GM18505 (cell line): ENCODE results near the gene A2M.

Experiments
- ATAC-seq: cut with Tn5 transposase; IDR thresholded peaks from one replicate; pipeline ENCODE4 v1.9.1; 2021; ENCODE audit not compliant: unreplicated experiment
- POLR2A ChIP-seq: IDR thresholded peaks from 4 replicates; pipeline ENCODE4 v1.6.1; 2011; ENCODE audit warnings: borderline replicate concordance; ENCODE audit not compliant: insufficient read depth, insufficient read length; ENCODE audit errors: extremely low read depth

The A2M gene

DNA sequence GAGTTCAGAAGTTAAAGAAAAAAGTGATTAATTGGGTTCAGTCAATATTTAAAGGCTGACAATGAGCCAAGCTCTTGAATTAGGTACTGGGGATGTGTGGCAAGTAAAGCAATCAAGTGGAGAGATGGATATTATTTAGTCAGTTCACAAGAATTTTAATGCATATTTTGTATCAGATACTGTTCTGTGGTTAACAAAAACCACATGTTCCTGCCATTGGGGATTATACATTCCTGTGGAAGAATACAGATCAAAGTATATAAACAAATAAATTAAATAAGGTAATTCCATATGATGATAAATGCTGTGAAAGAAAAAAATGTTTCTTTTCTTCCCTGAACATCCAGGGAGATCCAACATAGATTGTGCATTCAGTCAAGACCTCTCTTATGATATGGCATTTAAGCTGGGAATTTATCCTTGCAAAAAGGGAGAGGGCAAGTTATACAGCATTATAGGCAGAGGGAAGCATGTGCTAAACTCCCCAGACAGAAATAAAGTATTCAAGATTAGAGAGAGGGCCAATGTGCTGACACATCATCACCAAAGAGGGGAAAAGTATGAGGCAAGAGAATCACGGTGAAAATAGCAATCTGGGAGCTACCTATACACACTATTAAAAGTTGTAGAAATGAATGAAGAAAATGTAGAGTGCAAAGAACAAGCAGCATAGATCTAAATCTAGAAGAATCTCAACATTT, 17.6 kb upstream of the A2M start:
- no peak for TF ChIP-seq POLR2A
- no peak for ATAC-seq

DNA sequence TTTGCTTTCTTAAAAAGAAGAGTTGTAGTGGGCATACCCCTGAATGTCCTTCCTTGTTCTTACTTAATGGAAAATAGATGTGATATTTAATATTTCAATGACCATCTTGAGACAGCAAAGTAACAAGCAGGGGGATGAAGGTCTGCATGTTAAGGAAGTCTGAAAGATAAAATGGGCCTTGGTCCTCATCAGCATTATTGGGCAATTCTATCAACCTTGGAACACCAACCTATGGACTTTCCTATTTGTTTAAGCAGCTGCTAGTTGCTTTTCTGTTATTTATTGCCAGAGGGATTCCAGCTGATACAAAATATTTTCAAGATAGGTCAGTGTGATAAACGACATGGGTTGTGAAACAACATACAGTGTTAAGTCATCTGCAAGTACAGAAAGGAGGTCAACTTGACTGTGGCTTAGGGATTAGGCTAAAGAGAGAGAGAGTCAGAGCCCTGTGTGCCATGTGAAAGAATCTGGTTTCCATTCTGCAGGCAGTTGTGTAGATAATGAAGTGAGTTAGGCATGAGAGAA, 16.4 kb upstream of the A2M start:
- ATAC-seq: no peak
- no peak for TF ChIP-seq POLR2A

DNA sequence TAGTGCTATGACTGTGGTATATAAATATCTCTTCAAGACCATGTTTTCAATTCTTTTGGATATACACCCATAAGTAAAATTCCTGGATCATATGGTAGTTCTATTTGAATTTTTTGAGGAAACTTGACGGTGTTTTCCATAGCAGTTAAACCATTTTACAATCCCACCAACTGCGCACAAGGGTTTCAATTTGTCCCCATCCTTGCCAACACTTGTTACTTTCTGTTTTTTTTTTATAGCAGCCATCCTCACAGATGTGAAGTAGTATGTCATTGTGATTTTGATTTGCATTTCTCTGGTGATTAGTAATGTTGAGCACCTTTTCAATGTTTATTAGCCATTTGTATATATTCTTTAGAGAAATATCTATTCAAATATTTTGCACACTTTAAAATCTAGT, 14.5 kb upstream of the A2M start:
- no peak for ATAC-seq
- TF ChIP-seq POLR2A: no peak

DNA sequence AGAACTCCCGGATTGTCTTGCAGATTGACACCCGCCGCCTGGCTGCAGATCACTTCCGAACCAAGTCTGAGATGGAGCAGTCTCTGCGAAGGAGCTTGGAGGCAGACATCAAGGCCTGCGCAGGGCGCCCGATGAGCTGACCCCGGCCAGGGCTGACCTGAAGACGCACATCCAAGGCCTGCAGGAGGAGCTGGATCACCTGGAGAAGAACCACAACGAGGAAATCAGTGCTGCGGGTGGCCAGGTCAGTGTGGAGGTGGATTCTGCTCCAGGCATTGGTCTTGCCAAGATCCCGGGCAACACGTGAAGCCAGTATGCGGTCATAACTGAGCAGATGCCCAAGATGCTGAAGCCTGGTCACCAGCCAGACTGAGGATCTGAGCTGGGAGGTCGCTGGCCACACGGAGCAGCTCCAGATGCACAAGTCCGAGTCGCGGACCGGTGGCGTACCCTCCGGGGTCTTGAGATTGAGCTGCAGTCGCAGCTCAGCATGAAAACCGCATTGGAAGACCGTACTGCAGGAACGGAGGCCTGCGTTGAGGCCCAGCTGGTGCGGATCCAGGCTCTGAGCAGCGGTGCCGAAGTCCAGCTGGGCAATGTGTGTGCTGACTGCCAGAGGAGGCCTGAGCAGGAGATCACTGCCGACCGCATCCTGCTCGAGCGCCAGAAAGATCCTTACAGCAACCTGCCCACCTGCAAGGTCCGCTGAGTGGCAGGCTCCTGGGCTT, 12.4 kb upstream of the A2M start:
- no peak for TF ChIP-seq POLR2A
- ATAC-seq: no peak

DNA sequence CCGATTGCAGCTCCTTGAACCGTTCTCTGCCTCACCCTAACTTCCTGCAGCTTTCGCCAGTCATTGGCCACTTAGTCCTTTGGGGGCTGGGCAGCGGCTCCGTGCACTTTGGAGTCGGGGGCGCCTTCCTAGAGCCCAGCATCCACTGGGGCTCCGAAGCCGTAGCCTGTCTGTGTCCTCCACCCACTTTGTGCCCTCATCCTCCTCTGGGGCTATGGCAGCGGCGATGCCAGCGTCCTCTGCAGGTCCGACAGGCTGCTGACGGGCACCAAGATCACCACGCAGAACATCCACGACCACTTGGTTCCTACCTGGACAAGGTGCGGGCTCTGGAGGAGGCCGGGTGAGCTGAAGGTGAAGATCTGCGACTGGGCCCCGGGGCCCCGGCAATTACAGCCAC, 11.8 kb upstream of the A2M start:
- TF ChIP-seq POLR2A: no peak
- ATAC-seq: no peak

DNA sequence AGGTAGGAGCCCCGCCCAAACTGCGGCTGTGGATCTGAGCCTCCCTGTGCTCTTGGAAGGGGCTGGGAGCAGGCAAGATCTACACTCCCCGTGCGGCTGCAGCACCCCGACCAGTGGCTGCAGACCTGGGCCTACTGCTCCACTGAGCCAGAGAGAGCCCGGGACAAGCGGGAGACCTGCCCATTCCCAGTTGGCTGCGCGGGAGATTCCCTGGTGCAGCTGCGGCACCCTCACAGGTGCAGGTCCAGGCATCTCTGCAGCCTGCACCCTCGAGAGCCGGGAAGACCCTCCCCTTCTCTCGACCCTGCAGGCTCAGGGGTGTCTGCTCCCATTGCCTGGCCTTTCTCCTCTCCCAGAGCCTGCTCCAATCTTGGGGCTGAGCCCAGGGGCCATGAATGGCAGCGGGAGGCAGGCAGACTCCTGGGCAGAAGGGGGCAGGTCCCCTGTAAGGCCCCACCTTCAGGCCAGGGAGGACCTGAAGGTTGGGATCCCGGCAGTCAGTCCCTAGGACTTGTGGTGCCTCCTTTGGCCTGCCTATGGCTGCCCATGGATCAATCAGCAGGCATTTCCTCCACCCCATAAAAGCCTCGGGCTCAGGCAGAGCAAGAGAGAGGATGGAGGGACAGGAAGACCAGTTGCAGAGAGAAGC, 8.8 kb upstream of the A2M start:
- ATAC-seq: no peak
- TF ChIP-seq POLR2A: no peak

DNA sequence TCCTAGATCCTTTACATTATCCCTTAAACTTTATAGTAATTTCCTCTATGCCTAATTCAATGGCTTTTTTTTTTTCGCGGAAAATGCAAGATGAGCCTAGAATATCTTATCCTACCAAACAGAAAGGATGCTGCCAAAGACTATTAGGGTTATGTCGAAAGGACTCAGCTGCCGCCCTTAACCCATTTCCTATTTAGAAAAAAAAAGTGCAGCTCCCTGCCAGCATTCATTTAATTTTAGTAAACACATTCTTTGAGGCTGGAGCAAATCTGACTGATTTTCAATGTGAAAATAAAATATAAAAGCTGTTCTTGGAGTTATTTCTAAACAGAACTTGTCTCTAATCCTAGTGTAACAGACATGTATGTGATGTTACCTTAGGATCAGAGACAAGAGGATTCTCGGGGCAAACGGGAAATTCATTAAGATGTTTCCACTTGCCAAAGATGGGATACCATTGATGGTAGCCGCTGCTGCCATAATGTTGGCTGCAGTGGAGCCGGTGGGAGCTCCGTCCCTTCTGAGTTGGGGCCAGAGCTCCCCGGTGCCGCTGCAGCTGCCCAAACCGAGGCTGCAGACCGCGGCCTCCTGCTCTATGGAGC, 8.2 kb upstream of the A2M start:
- TF ChIP-seq POLR2A: no peak
- no peak for ATAC-seq

DNA sequence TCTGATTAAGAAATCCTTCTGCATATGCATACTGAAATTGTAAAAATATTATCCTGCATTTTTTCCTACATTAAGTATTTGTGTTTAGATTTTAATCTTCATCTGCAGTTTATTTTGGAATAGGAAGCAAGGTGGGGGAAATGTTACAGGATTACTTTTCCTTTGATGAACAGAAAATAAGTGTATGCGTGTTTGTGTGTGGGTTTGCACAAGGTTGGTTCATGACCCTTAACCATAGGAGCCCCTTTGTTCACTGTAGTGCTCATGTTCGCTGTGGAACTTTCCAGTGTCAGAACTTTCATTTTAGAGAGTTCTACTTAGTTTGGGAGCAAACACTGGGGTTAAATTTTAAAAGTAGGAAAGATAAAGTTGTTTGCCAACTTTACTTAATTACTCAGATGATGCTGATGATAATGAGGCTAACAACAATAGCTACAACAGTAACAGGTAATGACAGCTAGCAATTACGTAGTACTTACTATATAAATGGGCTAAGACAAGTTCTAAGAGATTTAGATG, 6.4 kb upstream of the A2M start:
- no peak for TF ChIP-seq POLR2A
- ATAC-seq: no peak

DNA sequence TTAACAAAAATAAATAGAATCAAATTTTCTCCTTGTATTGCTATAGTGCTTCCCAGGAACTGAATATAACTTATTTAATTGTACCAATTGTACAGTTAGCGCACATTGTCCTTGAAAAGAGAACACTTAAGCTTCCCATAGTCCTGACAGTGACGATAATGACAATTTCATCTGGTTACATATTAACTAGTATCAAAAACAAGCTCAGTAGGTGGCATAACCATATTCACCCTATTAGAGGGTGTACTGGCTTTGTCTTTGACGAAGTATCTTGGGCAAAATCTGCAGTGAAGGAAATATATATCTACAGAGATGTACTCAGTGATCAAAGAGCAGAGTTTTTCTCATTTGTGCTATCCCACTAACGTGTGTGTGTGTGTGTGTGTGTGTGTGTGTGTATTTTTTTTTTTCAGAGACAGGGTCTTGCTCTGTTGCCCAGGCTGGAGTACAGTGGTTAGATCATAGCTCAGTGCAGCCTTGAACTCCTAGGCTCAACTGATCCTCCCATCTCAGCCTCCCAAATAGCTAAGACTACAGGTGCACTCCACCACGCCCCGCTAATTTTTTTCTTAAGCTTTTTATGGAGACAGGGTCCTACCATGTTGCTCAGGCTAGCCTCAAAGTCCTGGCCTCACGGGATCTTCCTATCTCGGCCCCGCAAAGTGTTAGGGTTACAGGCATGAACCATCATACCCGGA, 4.9 kb upstream of the A2M start:
- no peak for TF ChIP-seq POLR2A
- no peak for ATAC-seq

DNA sequence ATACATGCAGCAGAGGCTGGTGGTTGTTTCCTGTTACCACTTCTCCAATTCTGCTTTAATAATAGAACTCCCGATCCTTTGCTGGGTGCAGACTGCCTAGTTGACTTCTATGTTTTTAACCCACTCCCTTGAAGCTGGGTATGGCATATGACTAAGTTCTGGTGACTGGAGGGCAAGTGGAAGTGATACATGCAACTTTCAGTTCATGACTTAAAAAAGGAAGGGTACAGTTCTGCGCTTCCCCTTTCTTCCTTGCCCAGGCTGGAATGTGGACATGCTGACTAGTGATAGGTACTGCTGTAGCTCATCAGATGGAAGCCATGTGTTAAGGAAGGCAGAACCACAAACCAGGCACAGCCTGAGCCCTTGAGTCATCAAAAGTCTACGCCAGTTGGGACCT, 2.4 kb upstream of the A2M start:
- TF ChIP-seq POLR2A: no peak
- ATAC-seq: peak; percentile 74

DNA sequence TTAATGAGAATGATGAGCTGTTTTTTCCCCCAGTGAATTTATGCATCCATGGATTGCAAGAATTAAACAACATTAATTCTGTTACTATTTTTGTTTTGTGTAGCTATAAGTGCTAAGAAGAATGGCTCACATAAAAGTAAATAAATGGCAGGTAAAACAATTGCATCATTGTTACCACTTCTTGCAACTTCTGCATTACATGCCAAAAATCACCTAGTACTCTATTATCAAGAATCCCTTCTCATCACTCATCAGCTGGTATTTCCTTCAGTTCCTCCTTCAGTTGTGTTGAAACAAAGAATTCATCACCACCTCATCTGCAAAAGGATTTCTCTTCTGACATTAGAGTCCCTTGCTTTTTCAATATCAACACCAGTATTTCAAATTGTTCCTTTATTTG, 773 bp downstream of the A2M start:
- no peak for TF ChIP-seq POLR2A
- ATAC-seq: no peak

DNA sequence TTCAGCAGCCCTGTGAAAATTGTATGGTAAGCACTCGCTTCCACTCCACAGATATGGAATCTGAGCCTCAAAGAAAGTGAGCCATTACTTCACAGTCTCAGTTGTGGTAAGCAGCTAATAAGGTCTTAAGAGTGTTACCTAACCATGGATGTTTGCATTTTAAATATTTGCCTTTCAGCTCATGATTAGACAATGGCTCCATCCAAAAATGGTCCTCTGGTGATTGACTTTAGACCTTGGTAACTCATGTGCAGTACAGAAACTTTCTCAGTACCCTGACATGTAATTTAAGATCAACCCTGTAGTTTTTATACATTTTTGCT, 1.8 kb downstream of the A2M start:
- TF ChIP-seq POLR2A: no peak
- ATAC-seq: no peak
